Stimulated activated CD8-positive, alpha-beta memory T cell treated with anti-CD3 and anti-CD28 coated beads, Interleukin-15, amount 100 ng/mL, for 48 hours (primary cell): Measurements from ENCODE around the gene CMC1.
"Not testable (repeated sequence)": the region's sequence is repeated elsewhere in the genome, so short reads cannot be mapped to it uniquely, and the experiment has no call there.

Experiments
- DNase-seq, 2 donors: peaks; one replicate each; pipeline ENCODE4 v3.0.0-alpha.2; 2020; ENCODE audit warnings: low read depth in 2 of 2

Gene CMC1, protein sequence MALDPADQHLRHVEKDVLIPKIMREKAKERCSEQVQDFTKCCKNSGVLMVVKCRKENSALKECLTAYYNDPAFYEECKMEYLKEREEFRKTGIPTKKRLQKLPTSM

DNA sequence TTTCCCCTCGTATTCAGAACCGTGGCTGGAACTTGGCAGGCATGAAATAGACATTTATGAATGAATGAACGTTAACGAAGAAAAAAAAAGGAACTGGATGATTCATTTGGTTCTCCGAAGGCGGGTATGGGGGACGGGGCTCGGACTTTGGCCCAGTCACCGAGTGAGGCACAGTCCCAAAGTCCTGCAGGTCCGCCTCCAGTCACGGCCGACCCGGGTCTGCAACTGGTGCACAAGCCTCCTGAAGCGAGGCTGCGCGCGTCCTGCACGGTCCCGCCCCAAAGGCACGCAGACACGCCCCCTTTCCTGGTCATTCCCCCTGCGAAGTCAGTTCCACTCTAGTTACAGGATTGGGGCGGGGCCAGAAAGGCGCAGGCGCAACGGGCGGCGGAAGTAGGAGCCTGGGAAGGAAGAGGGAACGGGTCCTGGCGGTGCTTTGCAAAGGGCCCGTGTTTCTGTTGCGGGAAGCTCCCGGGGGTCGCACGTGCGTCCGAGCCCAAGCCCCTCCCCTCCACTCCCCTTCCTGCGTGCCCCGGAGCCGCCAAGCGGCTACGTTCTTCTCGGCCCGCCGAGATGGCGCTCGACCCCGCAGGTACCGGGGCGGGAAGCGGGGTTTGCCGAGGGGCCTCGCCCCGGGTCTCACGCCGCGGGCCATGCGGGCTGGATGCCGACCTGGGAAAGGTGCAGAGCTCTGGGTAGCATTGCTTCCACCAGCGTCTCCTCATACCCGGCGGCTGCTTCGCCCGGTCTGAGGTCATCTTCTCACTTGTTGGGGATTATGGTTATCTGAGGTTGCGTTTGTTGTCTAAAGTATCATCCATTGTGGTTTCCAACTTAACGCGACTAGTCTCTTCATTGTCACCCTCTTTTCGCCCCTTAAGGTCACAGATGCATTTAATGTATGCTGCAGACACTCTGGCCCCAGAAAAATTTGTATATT lies at the start of gene CMC1:
TSS of gene CMC1 (plus strand) at position 399 of the 940 bp plus-strand sequence. CDS start at position 574, 175 bp downstream.
- peak; percentile 90 to 94 for DNase-seq

DNA sequence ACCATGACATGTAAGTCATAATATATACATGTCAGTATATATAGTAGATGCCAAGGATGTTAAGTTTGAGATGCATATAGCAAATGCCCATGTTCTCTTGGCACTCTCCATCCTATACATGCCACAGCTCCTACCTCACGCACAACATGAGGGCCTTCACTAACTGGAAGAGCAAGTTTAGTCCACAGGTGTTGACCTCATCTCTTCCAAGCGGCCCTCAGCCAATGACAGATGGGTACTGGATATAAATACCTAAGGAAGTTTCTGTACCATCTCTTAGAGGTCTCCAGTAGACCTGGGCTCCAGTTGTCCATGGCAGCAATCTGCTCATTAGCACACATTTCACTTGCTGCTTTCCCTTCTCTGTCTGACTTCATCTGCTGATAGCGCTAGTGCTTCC lies 43.3 kb upstream of the CMC1 start:
- DNase-seq: no peak

DNA sequence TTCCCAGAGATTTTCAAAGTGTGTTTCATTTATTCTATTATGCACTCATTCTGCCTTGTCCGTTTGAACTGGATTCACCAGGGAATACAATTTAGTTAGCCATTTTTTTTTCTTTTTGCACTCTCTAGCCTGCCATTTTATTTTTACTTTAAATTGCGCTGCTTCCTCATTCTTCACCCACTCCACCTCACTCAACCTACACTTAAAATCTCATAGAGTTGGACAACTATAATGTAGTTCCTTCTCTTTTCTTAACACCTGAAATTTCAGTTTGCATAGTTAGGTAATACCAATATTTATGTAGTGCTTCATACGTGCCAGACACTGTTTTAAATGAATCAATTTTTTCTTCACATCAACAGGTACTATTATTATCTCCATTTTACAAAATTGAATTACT lies 42.4 kb upstream of the CMC1 start:
- DNase-seq: no peak

DNA sequence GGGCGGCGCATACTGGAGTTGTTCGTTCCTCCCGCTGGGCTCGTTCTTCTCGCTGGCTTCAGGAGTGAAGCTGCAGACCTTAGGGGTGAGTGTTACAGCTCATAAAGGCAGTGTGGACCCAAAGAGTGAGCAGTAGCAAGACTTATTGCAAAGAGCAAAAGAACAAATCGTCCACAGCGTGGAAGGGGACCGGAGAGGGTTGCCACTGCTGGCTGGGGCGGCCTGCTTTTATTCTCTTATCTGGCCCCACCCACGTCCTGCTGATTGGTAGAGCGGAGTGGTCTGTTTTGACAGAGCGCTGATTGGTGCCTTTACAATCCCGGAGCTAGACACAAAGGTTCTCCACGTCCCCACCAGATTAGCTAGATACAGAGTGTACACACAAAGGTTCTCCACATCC lies 41.8 kb upstream of the CMC1 start:
- DNase-seq: not testable (repeated sequence)

DNA sequence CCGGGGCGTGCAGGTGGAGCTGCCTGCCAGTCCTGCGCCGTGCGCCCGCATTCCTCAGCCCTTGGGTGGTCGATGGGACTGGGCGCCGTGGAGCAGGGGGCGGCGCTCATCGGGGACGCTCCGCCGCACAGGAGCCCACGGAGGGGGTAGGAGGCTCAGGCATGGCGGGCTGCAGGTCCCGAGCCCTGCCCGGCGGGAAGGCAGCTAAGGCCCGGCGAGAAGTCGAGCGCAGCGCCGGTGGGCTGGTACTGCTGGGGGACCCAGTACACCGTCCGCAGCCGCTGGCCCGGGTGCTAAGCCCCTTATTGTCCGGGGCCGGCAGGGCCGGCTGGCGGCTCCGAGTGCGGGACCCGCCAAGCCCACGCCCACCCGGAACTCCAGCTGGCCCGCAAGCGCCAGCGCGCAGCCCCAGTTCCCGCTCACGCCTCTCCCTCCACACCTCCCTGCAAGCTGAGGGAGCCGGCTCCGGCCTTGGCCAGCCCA lies 41.0 kb upstream of the CMC1 start:
- not testable (repeated sequence) for DNase-seq

DNA sequence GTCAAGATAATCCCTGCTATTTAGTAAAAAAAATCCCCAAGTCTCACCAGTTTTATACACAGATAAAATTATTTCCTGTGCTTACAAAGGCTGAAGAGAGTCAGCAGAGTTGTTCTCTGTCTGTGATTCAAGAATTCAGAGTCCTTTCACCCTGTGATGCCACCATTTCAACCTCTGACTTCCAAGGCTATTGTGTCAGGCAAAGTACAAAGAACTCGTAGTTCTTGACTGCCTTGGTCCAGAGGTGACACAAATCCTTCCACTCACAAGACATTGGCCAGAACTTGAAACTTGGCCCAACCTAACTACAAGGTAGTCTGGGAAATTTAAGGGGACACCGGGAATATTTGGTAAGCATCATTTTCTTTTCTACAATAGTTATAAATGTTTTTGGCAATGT lies 34.9 kb upstream of the CMC1 start:
- DNase-seq: no peak

DNA sequence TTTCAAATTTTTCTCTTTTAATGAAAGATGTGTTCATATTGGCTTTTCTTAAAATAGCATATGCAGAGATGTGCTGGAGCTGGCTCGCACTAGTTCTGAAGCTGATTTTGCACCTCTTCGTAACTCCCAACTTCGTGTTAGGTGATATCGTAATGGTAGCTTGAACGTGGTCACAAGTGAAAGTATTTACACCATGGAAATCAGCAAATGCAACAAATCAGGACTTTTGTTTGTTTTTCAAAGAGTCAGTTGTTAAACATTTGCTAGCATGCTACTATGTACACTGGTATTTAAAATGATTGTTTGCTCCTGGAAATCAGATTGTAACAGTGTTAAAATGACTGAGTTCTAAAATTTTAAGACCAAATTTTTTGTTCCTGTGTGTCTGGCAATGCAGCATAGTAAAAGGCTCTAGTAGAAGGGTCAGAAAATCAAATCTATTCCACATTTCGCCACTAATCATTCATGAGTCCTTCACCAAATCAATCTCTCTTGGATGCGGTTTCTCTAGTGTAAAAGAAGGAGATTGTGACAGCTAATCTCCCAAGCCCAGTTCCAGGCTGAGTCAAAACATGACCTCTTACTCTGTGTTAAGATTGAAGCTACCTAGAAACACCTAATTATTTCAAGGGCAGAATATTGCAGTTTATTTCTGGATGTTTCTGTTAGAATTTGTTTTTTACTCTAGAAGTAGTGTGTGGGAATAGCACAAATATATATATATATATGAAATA lies 34.3 kb upstream of the CMC1 start:
- DNase-seq: no peak

DNA sequence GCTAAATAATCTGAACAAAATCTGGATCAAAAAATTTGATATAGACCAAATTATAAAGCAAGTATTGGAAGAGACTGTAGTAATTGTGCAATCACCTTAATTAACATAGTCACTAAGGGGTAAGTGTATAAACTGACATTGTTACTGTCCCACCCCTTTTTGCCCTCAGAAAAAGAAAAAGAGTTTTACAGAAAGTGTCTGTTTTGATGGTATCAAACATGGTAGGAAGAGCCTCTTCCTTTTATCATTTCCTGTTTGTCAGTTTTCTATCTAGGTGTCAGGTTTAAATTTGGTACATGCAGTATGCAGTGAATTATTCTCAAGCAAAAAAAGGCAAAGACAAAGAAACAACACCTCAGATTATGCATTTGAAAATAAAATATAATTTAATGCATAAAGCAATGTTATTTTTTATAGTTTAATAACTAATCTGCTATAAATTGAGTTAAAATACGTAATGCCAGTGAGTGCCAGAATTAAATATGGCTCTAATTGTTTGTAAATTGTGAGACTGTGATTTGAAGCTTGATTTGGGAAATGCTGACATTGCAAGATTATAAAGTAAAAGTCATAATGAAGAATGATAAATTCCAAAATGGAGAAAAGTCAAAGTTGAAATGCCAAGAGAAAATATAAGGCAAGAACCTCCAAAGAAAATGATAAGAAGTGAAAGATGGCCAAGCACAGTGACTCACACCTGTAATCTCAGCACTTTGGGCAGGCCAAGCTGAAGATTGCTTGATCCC lies 30.3 kb upstream of the CMC1 start:
- DNase-seq: no peak

DNA sequence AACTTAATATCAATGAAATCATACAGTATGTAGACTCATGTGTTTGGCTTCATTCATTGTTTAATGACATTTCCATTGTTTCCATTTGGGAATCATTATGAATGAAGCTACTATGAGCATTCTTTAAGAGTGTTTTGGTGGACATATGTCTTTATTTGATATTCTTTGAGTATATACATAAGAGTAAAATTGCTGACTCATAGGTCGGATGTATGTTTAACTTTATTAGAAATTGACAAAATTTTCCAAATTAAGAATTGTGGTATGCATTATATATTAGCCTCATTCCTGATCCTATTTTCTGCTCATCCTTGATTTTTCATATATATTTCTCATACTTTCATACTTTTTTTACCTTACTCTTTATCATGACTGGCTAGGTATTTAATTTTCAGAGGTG lies 28.7 kb upstream of the CMC1 start:
- no peak for DNase-seq

DNA sequence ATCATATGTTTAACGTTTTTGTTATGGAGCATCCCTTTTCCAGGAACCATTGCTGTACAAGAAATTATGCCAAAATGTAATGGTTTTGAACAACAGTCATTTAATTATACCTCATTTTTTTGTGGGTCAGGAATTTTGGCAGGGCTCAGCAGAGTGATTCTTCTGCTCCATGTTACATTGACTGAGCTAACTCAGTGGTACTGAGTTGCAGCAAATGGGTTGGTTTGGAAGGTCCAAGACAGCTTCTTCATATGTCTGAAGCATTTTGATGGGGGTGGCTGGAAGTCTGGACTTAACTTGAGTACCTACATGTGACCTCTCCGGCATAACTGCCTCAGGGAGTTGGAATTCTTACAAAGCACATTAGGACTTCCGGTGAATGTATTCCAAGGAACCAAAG lies 26.0 kb upstream of the CMC1 start:
- DNase-seq: no peak

DNA sequence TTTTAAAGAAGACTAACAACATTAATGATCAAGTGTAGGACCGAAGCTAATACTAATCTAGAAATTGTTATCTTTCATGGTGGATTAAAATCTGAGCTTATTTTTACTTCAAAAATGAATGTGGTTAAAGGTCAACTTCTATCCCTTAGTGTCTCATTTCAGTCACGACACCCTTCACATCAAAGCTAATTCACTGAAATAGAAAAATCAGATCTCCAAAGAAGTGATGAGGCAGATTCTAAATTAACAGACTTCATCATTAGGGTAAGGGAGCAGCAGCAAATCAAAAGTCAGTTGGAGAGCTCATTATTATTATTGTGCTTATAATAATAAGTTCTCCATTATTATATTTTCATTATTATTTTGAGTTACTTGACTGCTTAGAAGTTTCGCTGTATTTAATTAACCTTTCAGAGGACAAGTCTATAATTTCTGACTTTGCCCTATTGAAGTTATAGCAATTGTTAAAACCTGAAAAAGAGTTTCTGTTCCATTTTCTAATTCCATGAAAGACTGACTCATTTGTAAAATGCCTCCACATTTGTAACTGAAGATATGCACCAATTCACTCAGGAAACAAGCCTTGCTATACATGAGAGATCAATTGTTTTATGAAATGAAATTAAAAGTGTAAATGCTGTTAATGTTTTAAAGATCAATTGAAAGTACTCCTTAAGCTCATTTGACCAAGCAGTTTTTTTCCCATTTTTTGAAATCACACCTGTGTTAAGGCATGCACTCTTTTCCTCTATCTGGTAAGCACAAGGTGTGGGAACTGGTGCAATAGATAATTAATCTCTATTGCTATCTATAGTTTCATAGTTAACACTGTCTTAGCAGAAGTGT lies 23.1 kb upstream of the CMC1 start:
- no peak for DNase-seq

DNA sequence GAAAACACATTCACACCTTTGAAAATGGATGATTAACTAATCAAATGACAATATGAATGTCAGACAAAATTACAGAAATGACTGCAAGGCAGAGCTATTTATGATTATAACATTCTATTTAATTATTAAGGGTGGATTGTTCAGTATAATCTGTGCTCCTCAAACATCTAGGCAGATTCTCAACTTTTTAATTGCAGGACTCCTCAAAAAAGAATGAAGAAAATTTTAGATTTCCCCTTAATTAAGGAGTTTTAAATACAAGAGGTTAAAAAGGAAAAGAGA lies 22.6 kb upstream of the CMC1 start:
- DNase-seq: no peak

DNA sequence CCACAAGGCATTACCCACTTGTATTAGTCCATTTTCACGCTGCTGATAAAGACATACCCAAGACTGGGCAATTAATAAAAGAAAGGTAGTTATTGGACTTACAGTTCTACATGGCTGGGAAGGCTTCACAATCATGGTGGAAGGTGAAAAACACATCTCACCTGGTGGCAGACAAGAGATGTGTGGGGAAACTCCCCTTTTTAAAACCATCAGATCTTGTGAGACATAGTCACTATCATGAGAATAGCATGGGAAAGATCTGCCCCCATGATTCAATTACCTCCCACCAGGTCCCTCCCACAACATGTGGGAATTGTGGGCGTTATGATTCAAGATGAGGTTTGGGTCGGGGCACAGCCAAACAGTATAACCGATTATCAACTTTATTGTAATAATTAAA lies 17.0 kb upstream of the CMC1 start:
- no peak for DNase-seq

DNA sequence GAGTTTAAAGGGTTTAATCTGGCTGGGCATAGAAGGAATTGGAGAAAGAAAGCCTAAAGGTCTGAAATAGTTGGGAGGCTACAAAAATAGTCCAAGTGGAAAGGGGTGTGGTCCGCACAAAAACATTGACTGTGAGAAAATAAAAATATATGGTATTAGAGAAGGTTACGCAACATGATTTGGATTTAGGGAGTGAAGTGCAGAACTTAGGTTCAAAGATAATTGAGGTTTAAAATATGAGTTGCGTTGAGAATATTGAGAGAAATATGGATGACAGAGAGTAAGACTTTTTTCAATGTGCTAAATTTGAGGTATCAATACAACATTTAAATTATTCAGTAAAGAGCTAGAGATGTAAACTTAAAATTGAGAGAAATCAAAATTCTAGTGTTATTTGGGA lies 15.4 kb upstream of the CMC1 start:
- DNase-seq: no peak

DNA sequence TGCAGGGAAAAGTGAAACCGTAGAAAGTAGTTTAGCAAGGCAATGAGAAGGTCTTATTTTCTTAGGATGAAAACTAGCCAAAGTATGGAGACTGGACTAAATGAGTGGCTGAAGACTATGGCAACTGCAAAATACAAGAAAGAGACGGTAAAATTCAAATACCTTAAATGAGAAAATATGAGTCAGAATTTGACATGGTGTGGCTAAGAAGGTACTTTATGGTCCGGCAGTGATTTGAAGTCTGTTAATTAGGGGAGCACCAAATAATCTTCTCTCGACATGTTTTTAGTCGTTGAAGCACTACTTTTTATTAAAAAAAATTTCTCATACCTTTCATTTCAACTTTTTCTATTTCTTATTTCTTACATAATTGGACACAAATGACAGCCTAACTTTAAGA lies 12.8 kb upstream of the CMC1 start:
- no peak for DNase-seq

DNA sequence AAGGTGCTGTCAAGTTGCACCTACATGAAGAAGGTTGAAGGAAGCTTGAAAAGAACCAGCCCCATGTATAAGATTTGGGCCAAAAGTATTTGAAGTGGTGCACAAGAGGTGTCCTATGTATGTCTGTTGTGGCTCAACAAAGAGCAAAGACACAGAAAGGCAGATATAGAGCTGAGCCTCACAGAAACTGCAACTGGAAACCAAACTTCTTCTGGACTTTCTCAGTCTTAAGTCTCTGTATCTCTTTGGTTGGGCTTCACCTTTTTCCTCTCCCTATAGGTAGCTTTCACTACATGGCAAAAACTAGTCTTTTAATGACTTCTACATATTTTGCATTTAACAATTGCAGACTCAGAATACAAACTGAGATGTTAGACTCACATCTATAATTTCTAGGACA lies 8.8 kb upstream of the CMC1 start:
- DNase-seq: no peak

DNA sequence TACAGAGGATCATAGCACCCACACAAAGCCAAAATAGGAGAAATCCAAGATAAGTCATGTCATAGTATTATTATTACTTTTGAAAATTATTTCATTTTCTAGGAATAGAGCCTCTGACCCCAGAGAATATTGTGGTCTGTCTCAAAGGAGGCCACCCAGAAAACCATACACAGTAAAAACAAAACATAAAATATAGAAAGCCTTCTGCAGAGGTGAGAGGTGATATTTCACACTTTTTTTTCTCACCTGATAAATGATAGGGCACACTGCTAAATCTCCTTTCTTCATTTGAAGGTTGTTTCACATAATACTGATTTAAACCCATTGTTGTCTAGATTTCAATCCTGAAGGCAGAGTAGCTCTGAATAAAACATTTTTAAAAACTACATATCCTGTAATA lies 7.0 kb upstream of the CMC1 start:
- DNase-seq: no peak

DNA sequence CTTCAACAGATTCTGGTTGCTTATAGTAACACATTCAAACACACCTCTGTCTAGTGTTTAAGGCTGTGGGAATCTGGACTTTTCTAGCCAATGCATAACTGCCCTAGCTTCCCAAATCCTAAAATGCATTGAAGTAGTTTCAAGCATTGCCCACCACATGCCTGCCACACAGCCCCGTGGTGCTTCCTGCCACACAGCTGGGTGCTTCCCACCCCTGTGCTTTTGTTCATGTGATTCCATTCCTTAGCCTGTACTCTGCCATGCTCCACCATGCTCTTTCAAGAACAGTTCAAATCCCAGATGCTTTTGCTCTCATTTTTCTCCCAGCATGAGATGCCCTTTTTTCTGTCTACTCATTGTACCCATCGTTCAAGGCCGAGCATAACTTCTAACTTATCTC lies 2.3 kb upstream of the CMC1 start:
- no peak for DNase-seq

DNA sequence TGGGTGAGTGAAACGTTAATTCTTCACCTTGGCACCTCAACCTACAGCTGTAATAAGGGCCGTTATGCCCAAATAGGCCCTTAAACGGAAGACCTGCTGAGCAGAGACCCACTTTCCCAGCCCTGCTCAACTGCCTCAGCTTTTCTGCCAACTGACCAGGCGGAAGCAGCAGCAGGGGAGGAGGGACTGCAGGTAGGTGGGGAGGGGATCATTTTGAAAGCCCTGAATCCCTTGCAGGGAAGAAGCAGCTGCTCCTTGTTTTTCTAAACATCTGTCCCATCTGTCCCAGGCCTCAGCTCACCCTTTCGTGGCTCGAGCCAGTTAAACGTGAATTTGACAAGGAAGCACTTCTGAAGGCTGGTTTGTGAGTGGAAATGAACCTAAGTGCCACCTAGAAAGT lies 978 bp upstream of the CMC1 start:
- DNase-seq: no peak

DNA sequence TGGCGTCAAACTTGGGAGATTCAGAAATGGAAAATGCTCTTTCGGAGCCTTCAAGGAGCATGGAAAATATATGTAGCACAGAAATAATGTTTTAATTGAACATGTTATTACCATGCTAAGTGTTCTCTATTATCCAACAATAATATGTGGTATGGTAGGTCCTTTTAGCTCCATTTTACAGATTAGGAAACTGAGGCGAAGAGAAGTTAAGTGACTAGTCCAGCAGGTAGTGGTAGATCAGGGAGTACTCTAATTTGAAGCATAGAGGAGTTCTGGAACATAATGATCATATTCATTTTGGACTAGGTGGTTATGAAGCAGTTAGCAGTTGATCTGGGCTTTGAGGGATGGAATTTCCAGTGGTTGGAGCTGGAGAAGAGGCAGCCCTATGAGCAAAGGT lies 1.1 kb downstream of the CMC1 start:
- no peak for DNase-seq

DNA sequence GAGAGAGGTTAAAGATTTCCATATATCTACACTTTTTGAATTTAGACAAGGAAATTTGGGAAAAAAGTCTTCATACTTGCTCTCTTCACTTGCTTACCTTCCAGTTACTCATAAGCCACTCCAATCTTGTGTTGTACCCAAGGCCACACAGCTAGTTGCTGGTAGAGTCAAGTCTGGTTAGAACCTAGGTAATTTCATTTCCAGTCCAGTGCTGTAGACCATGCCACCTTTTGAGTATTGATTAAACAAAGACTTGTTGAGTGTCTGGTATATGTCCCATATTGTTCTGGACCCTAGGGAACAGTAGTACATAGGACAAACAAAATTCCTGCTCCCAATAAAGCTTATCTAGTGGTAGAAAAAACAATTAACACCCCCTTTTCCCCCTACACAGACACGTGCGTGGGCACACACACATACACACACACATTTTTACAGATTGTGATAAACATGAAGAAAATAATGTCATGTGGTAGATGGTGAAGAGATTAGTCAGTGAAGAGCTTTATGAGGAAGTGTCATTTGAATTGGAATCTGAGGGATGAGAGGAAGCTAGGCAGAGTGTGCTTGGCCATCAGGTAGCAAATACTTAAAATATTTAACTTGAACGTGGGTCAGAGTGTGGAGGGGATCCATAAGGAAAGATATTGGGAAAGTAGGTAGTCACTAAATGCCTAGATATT lies 2.1 kb downstream of the CMC1 start:
- DNase-seq: no peak
